HFFc6 (cell line): ENCODE data around the gene PACSIN1. TPM values are rescaled to one million over a fixed set of nuclear protein-coding genes. Genes with fewer than 3 reads are reported as not detected.

Experiments used
- DNase-seq: peaks from one replicate; pipeline ENCODE4 v3.0.0-alpha.2; 2018
- H3K27ac Mint-ChIP-seq: 2 replicates; pipeline ENCODE4 v1.8.0; 2020; ENCODE audit warnings: mild to moderate bottlenecking, mixed read lengths
- H3K27me3 Mint-ChIP-seq: 2 replicates; pipeline ENCODE4 v1.8.0; 2021; ENCODE audit warnings: mild to moderate bottlenecking, moderate library complexity, mixed read lengths; ENCODE audit not compliant: insufficient read depth
- H3K36me3 Mint-ChIP-seq: 2 replicates; pipeline ENCODE4 v1.8.0; 2021; ENCODE audit warnings: low read depth, mixed read lengths
- H3K4me1 Mint-ChIP-seq: 2 replicates; pipeline ENCODE4 v1.8.0; 2020; ENCODE audit warnings: low read depth, mixed read lengths
- H3K4me3 Mint-ChIP-seq: 2 replicates; pipeline ENCODE4 v1.8.0; 2020; ENCODE audit warnings: mild to moderate bottlenecking, moderate library complexity, mixed read lengths
- H3K9me3 Mint-ChIP-seq: 2 replicates; pipeline ENCODE4 v1.8.0; 2020; ENCODE audit warnings: mild to moderate bottlenecking, mixed read lengths
- total RNA-seq, 6 experiments: library from RNA; stranded (reverse); fragmentation: NEBNext Ultra II Directional; extraction: Animal tissue kit (Norgen Biotek cat#: 25700); gene quantifications; 2 replicates in 1 of 6; 3 replicates in 5 of 6; pipeline ENCODE4 v1.2.3, GENCODE V29; 2021
- TF ChIP-seq, protein P1 (sequence below): fragments of 200-600 bp; sonication (generic); IDR thresholded peaks from 2 replicates; pipeline ENCODE4 v1.5.0; 2021; ENCODE audit warnings: antibody characterized with exemption, mild to moderate bottlenecking

PACSIN1 gene
- total RNA-seq, 6 experiments from 2014 or later: not detected

GRCh38 chr6:34474754-34475153 lies 8.9 kb downstream of the PACSIN1 start:
- H3K27me3 Mint-ChIP-seq: peaks cover 18% of the 10 kb centered on the region
- TF ChIP-seq, protein P1, sequence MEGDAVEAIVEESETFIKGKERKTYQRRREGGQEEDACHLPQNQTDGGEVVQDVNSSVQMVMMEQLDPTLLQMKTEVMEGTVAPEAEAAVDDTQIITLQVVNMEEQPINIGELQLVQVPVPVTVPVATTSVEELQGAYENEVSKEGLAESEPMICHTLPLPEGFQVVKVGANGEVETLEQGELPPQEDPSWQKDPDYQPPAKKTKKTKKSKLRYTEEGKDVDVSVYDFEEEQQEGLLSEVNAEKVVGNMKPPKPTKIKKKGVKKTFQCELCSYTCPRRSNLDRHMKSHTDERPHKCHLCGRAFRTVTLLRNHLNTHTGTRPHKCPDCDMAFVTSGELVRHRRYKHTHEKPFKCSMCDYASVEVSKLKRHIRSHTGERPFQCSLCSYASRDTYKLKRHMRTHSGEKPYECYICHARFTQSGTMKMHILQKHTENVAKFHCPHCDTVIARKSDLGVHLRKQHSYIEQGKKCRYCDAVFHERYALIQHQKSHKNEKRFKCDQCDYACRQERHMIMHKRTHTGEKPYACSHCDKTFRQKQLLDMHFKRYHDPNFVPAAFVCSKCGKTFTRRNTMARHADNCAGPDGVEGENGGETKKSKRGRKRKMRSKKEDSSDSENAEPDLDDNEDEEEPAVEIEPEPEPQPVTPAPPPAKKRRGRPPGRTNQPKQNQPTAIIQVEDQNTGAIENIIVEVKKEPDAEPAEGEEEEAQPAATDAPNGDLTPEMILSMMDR: no peak
- H3K4me1 Mint-ChIP-seq: peaks cover 7% of the 10 kb centered on the region
- peaks cover 7% of the 10 kb centered on the region for H3K36me3 Mint-ChIP-seq
- H3K4me3 Mint-ChIP-seq: no peak overlapping the region
- DNase-seq: no peak
- H3K9me3 Mint-ChIP-seq: peaks cover 13% of the 10 kb centered on the region
- H3K27ac Mint-ChIP-seq: no peak overlapping the region

GRCh38 chr6:34475238-34475682 lies 9.4 kb downstream of the PACSIN1 start:
- Mint-ChIP-seq H3K4me3 (no peak overlapping the region), H3K27ac (no peak overlapping the region), H3K4me1 (peaks cover 7% of the 10 kb centered on the region), H3K36me3 (peaks cover 7% of the 10 kb centered on the region), H3K27me3 (peaks cover 20% of the 10 kb centered on the region), H3K9me3 (peaks cover 13% of the 10 kb centered on the region)
- TF ChIP-seq, protein P1: no peak
- peak; percentile 25 for DNase-seq

DNA sequence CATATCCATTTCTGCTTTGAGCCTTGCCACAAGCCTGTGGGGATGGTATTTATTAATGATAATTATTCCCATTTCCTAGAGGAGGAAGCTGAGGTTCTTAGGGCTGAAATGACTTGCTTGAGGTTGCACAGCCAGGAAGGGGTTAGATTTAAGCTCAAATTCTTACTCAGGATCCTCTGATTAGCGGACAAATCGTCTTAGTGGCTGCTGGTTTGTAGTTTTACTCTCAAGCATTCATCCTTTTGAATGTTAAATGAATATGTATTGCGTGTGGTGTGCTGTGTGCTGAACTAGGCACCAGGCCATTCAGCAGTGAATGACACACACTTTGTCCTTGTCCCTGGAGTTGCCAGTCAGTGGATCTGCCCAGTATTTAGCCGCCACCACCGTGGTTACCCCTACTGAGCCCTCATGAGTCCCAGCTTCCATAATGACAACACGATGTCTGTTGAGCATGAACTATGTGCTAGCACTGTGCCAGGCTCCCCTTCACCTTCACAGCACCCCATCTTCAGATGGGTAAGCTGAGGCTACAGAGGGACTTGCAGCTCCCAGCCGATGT lies 10.0 kb downstream of the PACSIN1 start:
- TF ChIP-seq, protein P1: no peak
- Mint-ChIP-seq H3K27me3 (peaks cover 20% of the 10 kb centered on the region), H3K4me1 (peaks cover 7% of the 10 kb centered on the region), H3K9me3 (peaks cover 13% of the 10 kb centered on the region), H3K4me3 (no peak overlapping the region), H3K27ac (no peak overlapping the region), H3K36me3 (peaks cover 7% of the 10 kb centered on the region)
- no peak for DNase-seq

GRCh38 chr6:34476447-34476846 lies 10.6 kb downstream of the PACSIN1 start:
- Mint-ChIP-seq H3K36me3 (peaks cover 7% of the 10 kb centered on the region), H3K4me1 (peaks cover 7% of the 10 kb centered on the region), H3K4me3 (no peak overlapping the region), H3K27ac (no peak overlapping the region), H3K27me3 (peaks cover 19% of the 10 kb centered on the region), H3K9me3 (peaks cover 13% of the 10 kb centered on the region)
- DNase-seq: no peak
- TF ChIP-seq, protein P1: no peak

DNA sequence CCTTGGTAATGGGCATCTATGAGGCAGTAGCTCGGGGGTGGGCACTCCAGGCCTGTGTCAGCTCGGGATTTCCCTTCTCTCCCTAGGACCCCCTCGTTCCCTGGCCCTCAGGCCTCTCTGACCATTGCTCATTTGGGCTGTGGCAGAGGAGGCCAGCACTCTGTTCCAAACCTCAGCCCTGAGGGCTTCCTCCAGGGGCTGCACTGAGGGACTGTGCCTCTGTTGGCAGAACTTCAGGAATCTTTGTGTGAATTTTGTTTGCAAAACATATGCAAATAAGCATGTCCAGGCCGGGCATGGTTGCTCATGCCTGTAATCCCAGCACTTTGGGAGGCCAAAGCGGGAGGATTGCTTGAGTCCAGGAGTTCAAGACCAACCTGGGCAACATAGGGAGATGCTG lies 11.0 kb downstream of the PACSIN1 start:
- Mint-ChIP-seq H3K4me1 (peaks cover 7% of the 10 kb centered on the region), H3K4me3 (no peak overlapping the region), H3K9me3 (peaks cover 13% of the 10 kb centered on the region), H3K36me3 (peaks cover 7% of the 10 kb centered on the region), H3K27me3 (peaks cover 15% of the 10 kb centered on the region), H3K27ac (no peak overlapping the region)
- DNase-seq: no peak
- TF ChIP-seq, protein P1: no peak
